Measurements from ENCODE around the gene PCBD2.
"Not testable (repeated sequence)": the region's sequence is repeated elsewhere in the genome, so short reads cannot be mapped to it uniquely, and the experiment has no call there.

Gene PCBD2

GRCh38 chr5:134904610-134905245 is at the start of gene PCBD2:
Gene PCBD2, plus strand, starts transcription at chr5:134905131. Its CDS starts 9 bp downstream, at chr5:134905140.
- CTCF ChIA-PET = interaction anchor here (0.7 to 2.3 kb wide), 18 partner anchors 8 to 165 kb away, joined by 3 to 14 read pairs (median 4); partner anchors contain the start of genes C5orf24, CAMLG and TXNDC15
- H3K4me1 Mint-ChIP-seq = peaks cover 29% of the 10 kb centered on the region
- H3K27me3 Mint-ChIP-seq = no peaks in the 10 kb centered on the region

GRCh38 chr5:134856465-134856864 is 48.5 kb upstream of the PCBD2 start:
- H3K4me3 Mint-ChIP-seq, H3K9me3 Mint-ChIP-seq, H3K27ac Mint-ChIP-seq, DNase-seq, H3K27me3 Mint-ChIP-seq: not testable (repeated sequence)
- peaks cover 19% of the 10 kb centered on the region for H3K4me1 Mint-ChIP-seq
- peaks cover 35% of the 10 kb centered on the region for H3K36me3 Mint-ChIP-seq
- CTCF ChIA-PET = interaction anchor here (1.0 kb wide), 1 partner anchor 9 kb away, joined by 3 read pairs; no protein-coding TSS in a partner anchor

More at GRCh38 chr5:134904610-134905245, at the start of gene PCBD2:
- peak; percentile 94 for DNase-seq
- peak within 1 kb of the TSS; percentile 99 for H3K27ac Mint-ChIP-seq
- H3K36me3 Mint-ChIP-seq = peaks cover 10% of the 10 kb centered on the region
- no peaks in the 10 kb centered on the region for H3K9me3 Mint-ChIP-seq
- peak within 1 kb of the TSS; percentile 98 for H3K4me3 Mint-ChIP-seq

GRCh38 chr5:134857401-134857800 is 47.5 kb upstream of the PCBD2 start:
- CTCF ChIA-PET = no interaction called here
- no peak overlapping the region for H3K4me3 Mint-ChIP-seq
- no peaks in the 10 kb centered on the region for H3K9me3 Mint-ChIP-seq
- peaks cover 33% of the 10 kb centered on the region for H3K36me3 Mint-ChIP-seq
- H3K27ac Mint-ChIP-seq = no peak overlapping the region
- DNase-seq = no peak
- H3K27me3 Mint-ChIP-seq = no peaks in the 10 kb centered on the region
- H3K4me1 Mint-ChIP-seq = peaks cover 15% of the 10 kb centered on the region

- Mint-ChIP-seq H3K4me3 (no peak overlapping the region), H3K4me1 (no peaks in the 10 kb centered on the region), H3K9me3 (no peaks in the 10 kb centered on the region), H3K27ac (no peak overlapping the region), H3K36me3 (peaks cover 14% of the 10 kb centered on the region), H3K27me3 (no peaks in the 10 kb centered on the region)
- no peak for DNase-seq
- CTCF ChIA-PET = interaction anchor here (1.0 kb wide), 1 partner anchor 9 kb away, joined by 3 read pairs; no protein-coding TSS in a partner anchor
Measured at GRCh38 chr5:134864707-134865106, 40.2 kb upstream of the PCBD2 start.

- H3K4me1 Mint-ChIP-seq = peaks cover 42% of the 10 kb centered on the region
- DNase-seq = peak; percentile 38
- peak overlapping the region; percentile 96 for H3K27ac Mint-ChIP-seq
- no peaks in the 10 kb centered on the region for H3K27me3 Mint-ChIP-seq
- CTCF ChIA-PET = interaction anchor here (1.0 to 1.6 kb wide), 4 partner anchors 13 to 225 kb away, joined by 3 to 7 read pairs (median 4); partner anchors contain the start of genes PCBD2 and SEC24A
- H3K9me3 Mint-ChIP-seq = no peaks in the 10 kb centered on the region
- H3K4me3 Mint-ChIP-seq = peak overlapping the region; percentile 98
- H3K36me3 Mint-ChIP-seq = peaks cover 22% of the 10 kb centered on the region
Measured at GRCh38 chr5:134873494-134873893, 31.4 kb upstream of the PCBD2 start.

- Mint-ChIP-seq H3K36me3 (peaks cover 29% of the 10 kb centered on the region), H3K4me1 (peaks cover 47% of the 10 kb centered on the region), H3K4me3 (peak within 1 kb of the TSS; percentile 98), H3K27ac (peak within 1 kb of the TSS; percentile 96), H3K9me3 (no peaks in the 10 kb centered on the region), H3K27me3 (no peaks in the 10 kb centered on the region)
- DNase-seq = peak; percentile 89
- CTCF ChIA-PET = interaction anchor here (1.0 to 1.6 kb wide), 3 partner anchors 14 to 30 kb away, joined by 3 to 7 read pairs (median 5); partner anchors contain the start of gene PCBD2
Measured at GRCh38 chr5:134873987-134874830, 30.7 kb upstream of the PCBD2 start, which contains the start of gene TXNDC15. Gene TXNDC15, plus strand, starts transcription at chr5:134874371. Its CDS starts 57 bp downstream, at chr5:134874428.

GRCh38 chr5:134874831-134875655 is 29.9 kb upstream of the PCBD2 start:
- Mint-ChIP-seq H3K4me1 (peaks cover 56% of the 10 kb centered on the region), H3K27ac (peak overlapping the region; percentile 96), H3K36me3 (peaks cover 32% of the 10 kb centered on the region), H3K4me3 (peak overlapping the region; percentile 98), H3K27me3 (no peaks in the 10 kb centered on the region), H3K9me3 (no peaks in the 10 kb centered on the region)
- DNase-seq = peak; percentile 50
- CTCF ChIA-PET = no interaction called here

GRCh38 chr5:134877159-134877558 is 27.8 kb upstream of the PCBD2 start:
- H3K27me3 Mint-ChIP-seq = no peaks in the 10 kb centered on the region
- CTCF ChIA-PET = interaction anchor here (1.8 to 2.7 kb wide), 2 partner anchors 25 to 27 kb away, joined by 7 to 9 read pairs; partner anchors contain the start of gene PCBD2

GRCh38 chr5:134878403-134878802 is 26.5 kb upstream of the PCBD2 start:
- H3K4me3 Mint-ChIP-seq = no peak overlapping the region
- no peak for DNase-seq
- H3K27ac Mint-ChIP-seq = no peak overlapping the region
- CTCF ChIA-PET = interaction anchor here (2.7 kb wide), 1 partner anchor 26 kb away, joined by 9 read pairs; no protein-coding TSS in a partner anchor
- H3K27me3 Mint-ChIP-seq = no peaks in the 10 kb centered on the region
- peaks cover 52% of the 10 kb centered on the region for H3K4me1 Mint-ChIP-seq
- no peaks in the 10 kb centered on the region for H3K9me3 Mint-ChIP-seq
- H3K36me3 Mint-ChIP-seq = peaks cover 36% of the 10 kb centered on the region

More at GRCh38 chr5:134877159-134877558, 27.8 kb upstream of the PCBD2 start:
- Mint-ChIP-seq H3K4me3 (peak overlapping the region; percentile 5), H3K4me1 (peaks cover 61% of the 10 kb centered on the region), H3K9me3 (no peaks in the 10 kb centered on the region), H3K27ac (peak overlapping the region; percentile 77), H3K36me3 (peaks cover 37% of the 10 kb centered on the region)
- no peak for DNase-seq

GRCh38 chr5:134879456-134879855 is 25.5 kb upstream of the PCBD2 start:
- CTCF ChIA-PET = interaction anchor here (0.7 kb wide), 1 partner anchor 25 kb away, joined by 3 read pairs; the partner anchor contains the start of gene PCBD2
- no peaks in the 10 kb centered on the region for H3K9me3 Mint-ChIP-seq
- H3K4me1 Mint-ChIP-seq = peaks cover 49% of the 10 kb centered on the region
- peak overlapping the region; percentile 45 for H3K27ac Mint-ChIP-seq
- no peak overlapping the region for H3K4me3 Mint-ChIP-seq
- H3K27me3 Mint-ChIP-seq = no peaks in the 10 kb centered on the region
- DNase-seq = no peak
- H3K36me3 Mint-ChIP-seq = peaks cover 35% of the 10 kb centered on the region

- H3K4me1 Mint-ChIP-seq = peaks cover 39% of the 10 kb centered on the region
- CTCF ChIA-PET, H3K27me3 Mint-ChIP-seq, H3K9me3 Mint-ChIP-seq, H3K4me3 Mint-ChIP-seq, H3K27ac Mint-ChIP-seq, DNase-seq: not testable (repeated sequence)
- H3K36me3 Mint-ChIP-seq = peaks cover 32% of the 10 kb centered on the region
Measured at GRCh38 chr5:134880937-134881336, 24.0 kb upstream of the PCBD2 start.

- H3K27ac Mint-ChIP-seq, CTCF ChIA-PET, H3K4me3 Mint-ChIP-seq, H3K9me3 Mint-ChIP-seq, DNase-seq, H3K27me3 Mint-ChIP-seq: not testable (repeated sequence)
- Mint-ChIP-seq H3K4me1 (peaks cover 32% of the 10 kb centered on the region), H3K36me3 (peaks cover 27% of the 10 kb centered on the region)
Measured at GRCh38 chr5:134881711-134882110, 23.2 kb upstream of the PCBD2 start.

GRCh38 chr5:134887593-134888159 is 17.3 kb upstream of the PCBD2 start:
- Mint-ChIP-seq H3K4me1 (no peaks in the 10 kb centered on the region), H3K27ac (peak overlapping the region; percentile 58), H3K27me3 (no peaks in the 10 kb centered on the region), H3K9me3 (no peaks in the 10 kb centered on the region), H3K4me3 (no peak overlapping the region), H3K36me3 (peaks cover 34% of the 10 kb centered on the region)
- CTCF ChIA-PET = no interaction called here
- no peak for DNase-seq
